ENCODE data around the gene MAST4. TPM values are rescaled to one million over a fixed set of nuclear protein-coding genes. Genes with fewer than 3 reads are reported as not detected.

MAST4 gene
- total RNA-seq, 1 donor from 2014 or later, result 45.2 TPM

GRCh38 chr5:67032921-67033664 is 436.9 kb downstream of the MAST4 start:
- no peak for DNase-seq (ENCODE audit: low spot score)

DNA sequence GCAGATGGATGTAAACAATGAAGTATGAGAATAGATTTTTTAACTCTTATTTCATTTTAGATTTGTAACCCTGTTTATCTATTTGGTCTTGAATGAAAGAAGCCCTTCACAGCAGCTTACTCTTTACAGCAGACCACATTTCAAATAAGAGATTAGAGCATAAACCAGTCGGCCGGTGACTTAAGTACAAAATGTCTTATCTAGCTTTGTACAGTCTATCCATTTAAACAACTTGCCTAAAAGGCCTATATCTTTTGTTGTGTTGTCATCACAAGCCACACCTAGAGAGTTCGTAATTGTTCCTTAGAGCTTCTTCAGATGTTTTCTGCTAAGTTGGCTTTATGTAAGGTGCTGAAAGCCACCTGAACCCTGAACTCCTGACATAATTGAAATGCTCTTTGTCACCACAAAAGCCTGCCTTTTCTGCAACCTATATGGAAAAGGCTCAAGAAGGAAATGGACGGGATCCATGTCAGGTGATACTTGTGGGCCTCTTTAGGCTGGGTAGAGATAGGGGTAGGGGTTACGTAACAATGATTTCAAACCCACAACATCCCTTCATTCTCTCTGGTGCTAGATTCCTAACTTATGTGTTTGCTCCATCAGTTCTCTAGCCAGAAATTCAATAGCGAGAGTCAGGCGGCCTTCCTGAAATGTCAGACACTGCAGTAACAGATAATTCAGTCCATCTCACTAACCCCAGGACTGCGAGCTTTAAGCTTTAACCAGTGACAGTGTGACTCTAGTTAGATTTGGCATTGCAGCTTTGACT is 437.9 kb downstream of the MAST4 start:
- no peak for DNase-seq (ENCODE audit: low spot score)

DNA sequence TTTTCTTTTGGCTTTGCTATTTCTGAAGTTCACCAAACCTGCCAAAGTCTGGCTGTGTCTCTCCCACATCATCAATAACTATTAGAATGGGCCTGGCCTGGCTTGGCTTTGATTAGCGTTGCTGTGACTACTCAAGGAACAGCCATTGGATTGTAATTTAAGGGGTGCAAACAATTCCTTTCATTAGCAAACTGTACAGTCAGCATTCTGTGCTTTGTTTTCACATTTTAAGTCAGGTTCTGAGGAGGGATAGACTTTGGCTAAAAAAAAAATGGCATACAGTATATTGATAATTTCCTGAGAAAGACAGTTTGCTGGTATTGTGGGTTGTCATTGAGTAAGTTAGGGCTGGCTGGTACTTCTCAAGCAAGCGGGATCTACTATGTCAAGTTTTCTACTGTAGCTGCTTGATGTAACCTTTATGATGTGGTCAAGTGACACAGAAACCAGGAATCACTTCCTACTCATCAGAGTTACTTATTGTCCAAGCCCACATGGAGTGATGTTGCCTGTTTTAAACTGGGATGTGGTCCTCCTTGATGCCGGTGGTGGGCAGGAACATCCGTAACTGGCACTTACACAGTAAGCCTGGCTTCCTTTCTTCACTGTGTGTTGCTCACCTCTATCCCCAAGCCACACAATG is 439.0 kb downstream of the MAST4 start:
- no peak for DNase-seq (ENCODE audit: low spot score)

DNA sequence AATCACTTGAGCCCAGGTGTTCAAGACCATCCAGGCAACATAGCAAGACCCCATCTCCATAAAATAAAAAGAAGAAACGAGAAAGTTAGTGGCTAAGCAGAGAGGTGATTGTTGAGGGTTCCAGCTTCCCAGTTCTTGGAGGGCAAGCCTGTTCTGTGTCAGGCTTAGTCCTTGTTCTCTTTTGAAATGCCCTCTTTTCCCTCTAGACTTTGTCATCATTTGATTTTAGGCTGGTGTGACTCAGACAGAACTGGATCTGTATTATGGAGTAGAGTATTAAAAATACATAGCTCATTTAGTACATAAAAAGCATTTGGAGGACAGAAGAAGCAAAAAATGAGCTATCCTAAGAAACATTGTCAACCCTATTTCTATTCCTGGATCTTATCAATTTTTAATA is 441.0 kb downstream of the MAST4 start:
- DNase-seq (ENCODE audit: low spot score), result no peak

GRCh38 chr5:67038817-67039603 is 442.8 kb downstream of the MAST4 start:
- DNase-seq (ENCODE audit: low spot score), result no peak

GRCh38 chr5:67042176-67043003 is 446.2 kb downstream of the MAST4 start:
- DNase-seq (ENCODE audit: low spot score), result no peak

- no peak for DNase-seq (ENCODE audit: low spot score)
Observed at GRCh38 chr5:67043796-67044511, 447.8 kb downstream of the MAST4 start.

- no peak for DNase-seq (ENCODE audit: low spot score)
Observed at GRCh38 chr5:67045816-67046740, 449.9 kb downstream of the MAST4 start.

GRCh38 chr5:67047160-67047559 is 451.0 kb downstream of the MAST4 start:
- DNase-seq (ENCODE audit: low spot score), result no peak

- DNase-seq (ENCODE audit: low spot score), result no peak
Observed at GRCh38 chr5:67047616-67048015, 451.4 kb downstream of the MAST4 start.

DNA sequence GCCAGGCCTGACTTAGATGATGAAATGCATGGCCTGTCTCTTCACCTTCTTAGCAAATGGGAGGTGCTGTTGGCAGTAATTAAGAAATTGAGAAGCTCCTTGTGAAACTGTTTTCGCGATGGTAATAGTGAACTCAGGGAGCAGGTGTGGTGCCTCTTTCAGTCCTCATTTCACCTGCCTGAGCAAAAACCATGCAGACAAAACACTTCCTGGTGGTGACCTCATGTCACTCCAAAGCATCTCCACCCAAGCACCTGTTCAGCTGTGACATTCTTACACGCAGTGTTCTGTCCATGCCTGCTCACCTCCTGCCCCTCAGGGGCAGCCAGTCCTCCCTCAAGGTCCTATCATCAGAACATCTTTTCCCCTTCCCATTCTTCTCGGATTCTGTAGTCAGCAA is 453.9 kb downstream of the MAST4 start:
- DNase-seq (ENCODE audit: low spot score), result no peak

- no peak for DNase-seq (ENCODE audit: low spot score)
Observed at GRCh38 chr5:67050635-67051034, 454.4 kb downstream of the MAST4 start.

DNA sequence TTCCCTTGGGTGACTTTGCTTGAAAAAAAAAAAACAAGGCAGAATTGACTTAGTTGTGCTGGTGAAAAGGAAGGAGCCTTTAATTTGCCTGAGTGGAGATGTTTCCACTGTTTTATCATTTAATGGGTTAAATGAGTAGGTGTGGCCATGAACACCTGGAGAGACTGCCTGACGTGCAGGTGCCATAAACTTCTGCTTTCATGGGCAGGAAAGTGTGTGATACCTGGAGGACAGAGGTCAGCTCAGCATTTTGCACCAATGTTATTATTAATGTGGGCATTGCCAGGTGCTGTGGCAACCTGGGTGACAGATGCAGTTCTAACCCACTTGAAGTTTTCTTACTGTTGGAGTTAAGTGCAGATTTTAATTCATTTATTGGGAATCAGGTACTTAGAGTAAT is 455.0 kb downstream of the MAST4 start:
- DNase-seq (ENCODE audit: low spot score), result no peak

GRCh38 chr5:67052034-67052433 is 455.8 kb downstream of the MAST4 start:
- DNase-seq (ENCODE audit: low spot score), result no peak

GRCh38 chr5:67053229-67053628 is 457.0 kb downstream of the MAST4 start:
- no peak for DNase-seq (ENCODE audit: low spot score)

DNA sequence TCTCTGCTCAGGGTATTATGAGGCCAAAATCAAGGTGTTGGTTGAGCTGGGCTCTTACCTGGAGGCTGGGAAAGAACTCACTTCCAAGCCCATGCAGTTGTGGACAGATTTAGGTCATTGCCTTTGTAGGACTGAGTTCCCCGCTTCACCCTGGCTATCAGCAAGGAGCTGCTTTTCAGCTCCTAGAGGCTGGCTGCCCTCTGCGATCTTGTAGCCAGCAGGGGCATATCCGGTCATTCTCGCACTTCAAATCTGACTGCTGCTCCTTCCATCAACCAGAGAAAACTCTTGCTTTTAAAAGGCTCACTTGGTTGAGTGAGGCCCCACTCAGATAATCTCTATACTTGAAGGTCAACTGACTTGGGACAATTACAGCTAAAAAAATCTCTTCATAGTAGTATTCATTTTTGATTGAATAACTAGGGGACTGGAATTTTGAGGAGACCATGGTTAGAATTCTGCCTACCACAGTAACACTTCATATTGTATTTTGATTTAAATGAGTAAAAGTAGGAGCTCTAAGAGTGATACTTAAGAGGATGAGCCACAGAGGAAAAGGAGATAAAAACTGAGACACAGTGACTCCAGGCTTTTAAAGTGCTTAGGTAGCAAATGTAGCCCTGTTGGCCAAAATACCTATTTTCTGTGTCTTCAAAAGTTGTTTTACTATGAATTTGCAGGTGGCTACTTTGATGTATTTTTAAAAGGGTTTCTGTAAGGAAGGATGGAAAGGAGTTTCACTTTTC is 463.0 kb downstream of the MAST4 start:
- DNase-seq (ENCODE audit: low spot score), result no peak

- no peak for DNase-seq (ENCODE audit: low spot score)
Observed at GRCh38 chr5:67059744-67060490, 463.7 kb downstream of the MAST4 start.

All from mesenteric fat pad (tissue), 1 donor.